HG03558 (cell line): ENCODE measurements around the gene HEG1.

Experiments
- ATAC-seq: cut with Tn5 transposase; IDR thresholded peaks from one replicate; pipeline ENCODE4 v1.9.1; 2021; ENCODE audit warnings: moderate number of reproducible peaks; ENCODE audit not compliant: unreplicated experiment; ENCODE audit errors: extremely low read depth

Gene HEG1

GRCh38 chr3:124995460-124995994 is 60.3 kb downstream of the HEG1 start:
- no peak for ATAC-seq

GRCh38 chr3:124993466-124993865 is 62.3 kb downstream of the HEG1 start:
- no peak for ATAC-seq

- no peak for ATAC-seq
Observed at GRCh38 chr3:124992041-124992440, 63.8 kb downstream of the HEG1 start.

DNA sequence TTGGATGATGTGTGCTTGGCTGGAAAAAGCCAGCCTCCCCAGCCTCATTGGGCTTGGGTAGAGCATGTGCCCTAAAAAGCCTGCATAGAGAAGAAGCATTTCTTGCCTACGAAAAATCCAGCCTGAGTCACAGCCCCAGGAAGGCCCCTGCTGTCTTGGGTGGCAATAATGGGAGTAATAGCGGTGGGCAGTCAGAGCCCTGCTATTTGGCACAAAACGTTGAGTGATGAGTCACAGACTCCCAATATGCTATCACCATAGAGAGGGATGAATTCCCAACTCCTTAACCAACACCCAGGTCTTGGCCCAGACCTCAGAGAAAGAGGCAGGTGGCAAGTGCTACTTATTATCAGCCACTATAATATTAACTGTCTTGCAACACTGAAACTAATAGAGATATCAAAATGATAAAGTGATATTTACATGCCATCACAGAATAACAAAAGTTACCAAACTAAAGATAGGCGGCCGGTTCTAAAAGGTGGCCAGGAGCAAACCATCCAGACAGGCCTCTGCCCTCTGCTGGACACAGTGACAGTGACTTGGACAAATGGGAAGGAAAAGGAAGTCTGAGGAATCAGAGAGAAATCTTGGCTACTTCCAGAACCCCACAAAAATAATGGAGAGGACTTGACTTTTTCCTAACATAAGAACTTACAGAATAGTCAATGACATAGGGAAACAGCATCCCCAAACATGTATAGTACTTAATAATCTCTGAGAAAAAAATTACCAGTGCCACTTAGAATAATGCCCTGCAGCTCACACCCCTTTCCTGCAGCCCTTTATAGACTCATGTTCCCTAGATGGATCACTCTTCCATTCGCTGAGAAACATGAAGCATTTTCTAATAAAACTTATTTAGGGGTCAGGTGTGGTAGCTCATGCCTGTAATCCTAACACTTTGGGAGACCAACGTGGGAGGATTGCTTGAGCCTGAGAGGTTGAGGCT is 69.3 kb downstream of the HEG1 start:
- ATAC-seq: no peak

- no peak for ATAC-seq
Observed at GRCh38 chr3:124985349-124985748, 70.4 kb downstream of the HEG1 start.

DNA sequence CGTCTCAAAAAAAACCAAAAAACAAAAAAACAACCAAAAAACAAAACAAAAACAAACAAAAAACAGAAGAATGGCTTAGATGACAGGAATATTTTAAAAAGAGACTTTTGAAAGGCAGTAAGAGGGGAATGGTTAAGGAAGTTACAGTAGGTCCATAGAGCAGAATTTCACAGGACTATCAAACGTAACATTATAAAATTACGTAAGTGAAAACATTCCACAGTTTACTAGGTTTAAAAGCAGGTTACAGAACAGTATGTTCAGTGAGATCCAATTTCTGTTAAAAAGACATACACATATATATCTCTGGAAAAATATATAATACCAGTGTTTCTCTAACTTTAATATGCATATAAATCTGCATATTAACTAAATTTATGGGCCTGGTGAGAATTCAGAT is 71.0 kb downstream of the HEG1 start:
- ATAC-seq: no peak

DNA sequence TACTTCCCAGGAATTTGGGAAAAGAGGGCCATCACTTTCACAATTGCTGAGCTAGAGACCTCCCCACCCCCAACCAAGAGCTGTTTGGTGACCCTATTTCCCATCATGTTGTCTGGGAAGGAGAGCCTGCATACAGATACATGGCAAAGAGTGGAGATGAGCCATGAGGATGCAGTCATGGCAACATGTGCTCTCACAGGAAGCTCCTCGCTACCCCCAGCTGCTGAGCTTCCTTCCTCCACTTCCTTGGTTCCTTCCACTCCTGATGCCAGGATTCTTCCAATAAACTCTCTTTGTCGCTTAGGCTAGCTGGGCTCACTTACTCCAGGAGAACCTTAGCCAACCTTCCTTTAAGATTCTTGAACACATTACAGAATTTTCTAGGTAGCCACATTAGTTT is 72.9 kb downstream of the HEG1 start:
- ATAC-seq: no peak

DNA sequence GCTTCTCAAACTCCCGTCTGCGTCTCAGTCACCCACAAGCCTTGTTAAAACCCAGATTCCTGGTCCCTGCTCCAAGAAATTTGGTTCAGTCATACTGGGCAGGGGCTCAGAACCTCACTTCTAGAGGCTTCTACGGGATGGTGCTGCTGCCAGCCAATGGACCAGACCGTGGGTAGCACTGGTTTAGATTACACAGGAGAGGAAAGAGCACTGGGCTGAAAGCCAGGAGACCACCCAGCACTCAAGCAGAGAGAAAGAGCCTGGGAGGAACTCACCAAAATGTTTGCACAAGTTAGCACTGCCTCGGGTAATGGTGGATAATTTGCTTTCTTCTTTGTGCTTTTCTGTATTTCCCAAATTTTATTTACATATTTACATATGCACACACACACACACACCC is 74.3 kb downstream of the HEG1 start:
- ATAC-seq: no peak

GRCh38 chr3:124978627-124979026 is 77.2 kb downstream of the HEG1 start:
- no peak for ATAC-seq

DNA sequence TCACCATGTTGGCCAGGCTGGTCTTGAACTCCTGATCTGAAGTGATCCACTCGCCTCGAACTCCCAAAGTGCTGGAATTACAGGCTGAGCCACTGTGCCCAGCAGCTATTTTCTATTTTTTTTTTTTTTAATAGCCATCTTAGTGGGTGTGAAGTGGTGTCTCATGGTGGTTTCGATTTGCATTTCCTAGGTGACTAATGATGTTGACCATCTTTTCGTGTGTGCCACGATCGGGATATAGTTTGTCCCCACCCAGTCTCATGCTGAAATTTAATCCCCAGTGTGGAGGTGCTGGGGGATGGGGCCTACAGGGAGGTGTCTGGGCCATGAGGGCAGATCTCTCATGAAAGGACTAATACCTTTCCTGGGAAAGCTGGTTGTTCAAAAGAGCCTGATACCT is 79.4 kb downstream of the HEG1 start:
- ATAC-seq: no peak

GRCh38 chr3:124974691-124975090 is 81.1 kb downstream of the HEG1 start:
- ATAC-seq: no peak

DNA sequence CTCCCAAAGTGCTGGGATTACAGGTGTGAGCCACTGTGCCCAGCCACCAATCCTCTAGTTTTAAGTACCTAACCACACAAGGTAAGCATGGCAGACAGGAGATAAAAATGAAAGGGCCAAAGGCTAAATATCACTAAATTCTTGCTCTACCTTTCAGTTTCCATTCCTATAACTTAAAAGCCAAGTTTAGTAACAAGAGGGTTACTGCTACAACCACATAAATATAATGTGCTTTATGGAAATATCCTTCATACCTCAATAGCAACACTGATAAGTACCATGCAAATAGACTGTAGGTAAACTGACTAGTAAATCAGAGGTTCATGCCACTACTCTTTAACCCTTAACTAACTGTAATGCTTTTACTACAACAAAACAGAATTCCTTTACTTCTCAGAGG is 82.5 kb downstream of the HEG1 start:
- ATAC-seq: no peak

- no peak for ATAC-seq
Observed at GRCh38 chr3:124972457-124972856, 83.3 kb downstream of the HEG1 start.

- no peak for ATAC-seq
Observed at GRCh38 chr3:124969963-124970722, 85.7 kb downstream of the HEG1 start.

DNA sequence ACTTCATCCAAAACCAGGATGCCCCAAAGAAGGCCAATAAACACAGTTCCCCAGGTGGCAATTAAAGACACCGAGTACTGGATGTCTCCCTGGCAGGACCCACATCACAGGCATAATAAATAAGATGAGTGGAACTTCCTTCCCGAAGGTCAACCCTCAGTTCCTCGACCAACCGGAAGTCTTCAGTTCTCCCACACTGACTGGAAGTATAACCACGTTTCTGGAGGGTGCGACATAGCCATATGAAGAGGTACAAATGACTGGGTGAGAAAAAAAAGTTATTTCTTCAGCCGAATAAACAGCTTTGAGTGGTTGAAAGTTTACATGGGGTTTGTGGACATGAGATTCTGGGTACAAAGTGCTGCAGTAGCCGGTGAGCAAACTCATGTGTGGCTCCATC is 86.6 kb downstream of the HEG1 start:
- ATAC-seq: no peak

GRCh38 chr3:124967964-124968363 is 87.8 kb downstream of the HEG1 start:
- no peak for ATAC-seq

DNA sequence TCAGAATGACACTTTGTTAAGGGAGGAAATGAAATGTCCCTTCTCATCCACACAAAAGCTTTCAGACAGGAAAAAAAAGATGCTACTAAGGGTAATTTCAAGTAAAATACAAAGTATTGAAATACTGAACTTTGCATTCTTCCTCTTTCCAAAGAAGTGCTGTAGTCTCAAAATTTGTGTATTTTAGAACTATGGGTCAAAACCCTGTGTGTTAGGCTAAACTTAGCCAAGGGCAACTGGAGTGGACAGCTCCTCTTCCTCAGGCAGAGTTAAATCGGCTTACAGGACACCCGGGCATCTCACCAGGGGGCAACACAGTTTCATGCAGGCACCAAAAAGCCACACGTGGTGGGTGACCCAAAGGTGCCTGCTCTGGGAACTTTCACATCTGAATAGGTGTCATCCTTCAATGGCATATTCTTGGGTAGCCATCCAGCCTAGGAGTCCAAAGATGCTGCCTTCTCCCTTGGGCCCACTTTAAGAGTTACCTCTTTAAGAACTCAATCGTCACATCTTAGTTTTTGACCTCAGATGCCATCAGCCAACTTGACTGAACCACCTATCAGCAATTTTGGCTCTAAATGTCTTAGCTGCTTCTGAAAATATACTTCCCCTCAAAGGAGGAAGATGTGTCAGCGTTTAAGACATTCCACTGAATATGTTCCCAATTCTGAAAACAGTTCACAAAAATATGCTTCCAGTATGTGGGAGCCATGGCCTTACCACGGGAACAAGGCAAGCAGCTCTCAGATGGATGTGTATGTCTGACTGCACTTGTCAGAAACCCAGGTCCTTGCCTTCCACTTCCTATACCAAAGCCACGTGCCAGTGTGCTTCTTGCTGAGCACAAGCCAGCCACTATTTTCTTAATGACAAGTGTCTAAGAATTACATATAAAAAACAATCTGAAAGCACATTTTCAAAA is 89.0 kb downstream of the HEG1 start:
- no peak for ATAC-seq

DNA sequence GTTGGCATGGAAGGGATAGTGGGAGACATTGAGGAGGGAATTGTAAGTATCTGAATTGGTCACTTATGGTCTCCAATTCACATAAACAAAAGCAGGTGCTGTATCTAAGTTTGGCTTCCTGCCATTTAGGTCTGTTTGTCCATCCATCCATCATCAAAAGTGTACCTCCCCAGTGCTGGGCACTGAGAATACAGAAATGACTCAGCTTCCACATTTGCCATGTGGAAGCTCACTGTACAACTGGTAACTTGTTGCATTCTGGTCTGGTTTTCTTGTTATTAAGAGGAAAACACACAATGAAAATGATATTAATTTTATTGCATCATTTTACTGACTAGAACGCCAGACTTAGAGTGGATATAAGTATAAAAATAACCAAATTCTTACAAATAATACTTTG is 90.4 kb downstream of the HEG1 start:
- ATAC-seq: no peak

DNA sequence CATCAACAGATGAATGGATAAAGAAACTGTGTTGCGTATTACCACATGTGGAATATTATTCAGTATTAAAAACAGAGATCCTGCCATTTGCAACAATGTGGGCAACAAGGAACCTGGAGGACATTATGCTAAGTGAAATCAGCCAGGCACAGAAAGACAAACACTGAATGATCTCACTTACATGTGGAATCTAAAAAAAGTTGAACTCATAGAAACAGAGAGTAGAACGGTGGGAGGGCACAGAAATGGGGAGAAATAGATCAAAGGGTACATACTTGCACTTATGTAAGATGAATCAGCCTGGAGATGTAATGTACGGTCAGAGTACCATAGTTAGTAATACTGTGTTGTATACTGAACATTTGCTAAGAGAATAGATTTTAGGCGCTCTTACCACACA is 91.4 kb downstream of the HEG1 start:
- no peak for ATAC-seq

DNA sequence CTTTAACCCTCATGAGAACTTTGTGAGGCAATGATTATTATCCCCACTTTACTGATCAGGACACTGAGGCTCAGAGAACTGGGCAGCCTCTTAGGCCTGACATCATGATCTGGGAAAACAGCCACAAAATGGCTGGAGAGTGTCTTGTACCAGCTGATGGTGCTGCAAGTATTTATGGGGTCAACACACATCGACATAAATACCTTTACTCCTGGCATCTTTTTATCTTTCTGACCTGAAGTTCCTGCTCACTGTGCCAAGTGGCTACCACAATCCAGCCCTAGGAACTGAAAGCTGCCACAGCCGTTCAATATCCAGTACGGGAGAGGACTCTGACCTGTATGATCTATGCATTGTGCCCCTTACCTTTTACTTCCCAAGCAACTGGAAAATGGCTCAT is 92.0 kb downstream of the HEG1 start:
- ATAC-seq: no peak
